Vagina (tissue), 2 donors: ENCODE measurements around the gene GALNTL6. TPM values are rescaled to one million over a fixed set of nuclear protein-coding genes. Genes with fewer than 3 reads are reported as not detected.

ENCODE experiments used
- DNase-seq, 2 donors: peaks; one replicate each; pipeline ENCODE4 v3.0.0-alpha.2; 2017; ENCODE audit errors: extremely low spot score in 2 of 2
- H3K27ac ChIP-seq: fragments of 200-600 bp; sonication (generic); one replicate; pipeline ENCODE4 v1.5.1; 2019
- H3K27me3 ChIP-seq: fragments of 200-600 bp; sonication (generic); one replicate; pipeline ENCODE4 v1.5.1; 2019
- H3K36me3 ChIP-seq, 2 donors: fragments of 200-600 bp; sonication (generic); one replicate each; pipeline ENCODE4 v1.5.1; 2017 to 2019
- H3K4me1 ChIP-seq: fragments of 200-600 bp; sonication (generic); one replicate; pipeline ENCODE4 v1.5.1; 2019
- H3K4me3 ChIP-seq, 2 donors: fragments of 200-600 bp; sonication (generic); 1 replicate in 1 of 2; 2 replicates in 1 of 2; pipeline ENCODE4 v1.5.1; 2016 to 2019
- H3K9me3 ChIP-seq: fragments of 200-600 bp; sonication (generic); one replicate; pipeline ENCODE4 v1.5.1; 2019
- POLR2A ChIP-seq, 2 donors: fragments of 450-650 bp; IDR thresholded peaks; one replicate each; pipeline ENCODE4 v1.6.1; 2017; ENCODE audit warnings: antibody characterized with exemption in 2 of 2, mild to moderate bottlenecking in 2 of 2, moderate library complexity in 2 of 2
- POLR2AphosphoS5 ChIP-seq, 2 donors: sonication (generic); formaldehyde crosslinking; IDR thresholded peaks; one replicate each; pipeline ENCODE4 v1.9.0; 2017; ENCODE audit warnings: antibody characterized with exemption in 2 of 2, mild to moderate bottlenecking in 2 of 2, low read depth in 1 of 2; ENCODE audit not compliant: insufficient read depth in 1 of 2
- intact Hi-C: fragments of 100-400 bp; cut with DNase I; formaldehyde crosslinking; loops from one replicate; pipeline ENCODE4 v1.15.1; 2023
- total RNA-seq: library from RNA; depleted of rRNA; stranded (reverse); fragments of >200 nt; gene quantifications from one replicate; pipeline ENCODE4 v1.2.3, GENCODE V29; 2016
- TF ChIP-seq, protein P1 (sequence below), 3 experiments: fragments of 450-650 bp in 2 of 3; fragments of 200-600 bp in 1 of 3; sonication (generic) in 1 of 3; IDR thresholded peaks; one replicate each; pipeline ENCODE4 v1.5.1; 2017 to 2019; ENCODE audit warnings: antibody characterized with exemption in 3 of 3, mild to moderate bottlenecking in 2 of 3, moderate library complexity in 2 of 3

The GALNTL6 gene
- total RNA-seq, 1 donor from 2014 or later, result 0.74 TPM

GRCh38 chr4:172007889-172008288 lies 194.7 kb downstream of the GALNTL6 start:
- no peak for DNase-seq
- H3K36me3 ChIP-seq, result no peaks in the 10 kb centered on the region
- no peak overlapping the region for H3K4me3 ChIP-seq
- TF ChIP-seq, protein P1, sequence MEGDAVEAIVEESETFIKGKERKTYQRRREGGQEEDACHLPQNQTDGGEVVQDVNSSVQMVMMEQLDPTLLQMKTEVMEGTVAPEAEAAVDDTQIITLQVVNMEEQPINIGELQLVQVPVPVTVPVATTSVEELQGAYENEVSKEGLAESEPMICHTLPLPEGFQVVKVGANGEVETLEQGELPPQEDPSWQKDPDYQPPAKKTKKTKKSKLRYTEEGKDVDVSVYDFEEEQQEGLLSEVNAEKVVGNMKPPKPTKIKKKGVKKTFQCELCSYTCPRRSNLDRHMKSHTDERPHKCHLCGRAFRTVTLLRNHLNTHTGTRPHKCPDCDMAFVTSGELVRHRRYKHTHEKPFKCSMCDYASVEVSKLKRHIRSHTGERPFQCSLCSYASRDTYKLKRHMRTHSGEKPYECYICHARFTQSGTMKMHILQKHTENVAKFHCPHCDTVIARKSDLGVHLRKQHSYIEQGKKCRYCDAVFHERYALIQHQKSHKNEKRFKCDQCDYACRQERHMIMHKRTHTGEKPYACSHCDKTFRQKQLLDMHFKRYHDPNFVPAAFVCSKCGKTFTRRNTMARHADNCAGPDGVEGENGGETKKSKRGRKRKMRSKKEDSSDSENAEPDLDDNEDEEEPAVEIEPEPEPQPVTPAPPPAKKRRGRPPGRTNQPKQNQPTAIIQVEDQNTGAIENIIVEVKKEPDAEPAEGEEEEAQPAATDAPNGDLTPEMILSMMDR (IDR thresholded peaks at IDR 0.05), result no peak
- intact Hi-C loops, result no loop called here
- H3K27ac ChIP-seq, result no peak overlapping the region
- H3K9me3 ChIP-seq, result no peaks in the 10 kb centered on the region
- no peaks in the 10 kb centered on the region for H3K4me1 ChIP-seq
- H3K27me3 ChIP-seq, result no peaks in the 10 kb centered on the region

GRCh38 chr4:172009446-172010230 lies 196.4 kb downstream of the GALNTL6 start:
- no peaks in the 10 kb centered on the region for H3K4me1 ChIP-seq
- intact Hi-C loops, result no loop called here

GRCh38 chr4:172011196-172011595 lies 198.0 kb downstream of the GALNTL6 start:
- Histone ChIP-seq H3K27me3 (no peaks in the 10 kb centered on the region), H3K9me3 (no peaks in the 10 kb centered on the region), H3K27ac (no peak overlapping the region), H3K4me1 (no peaks in the 10 kb centered on the region), H3K4me3 (no peak overlapping the region), H3K36me3 (no peaks in the 10 kb centered on the region)
- intact Hi-C loops, result no loop called here
- DNase-seq, result no peak
- TF ChIP-seq POLR2AphosphoS5 (IDR thresholded peaks at IDR 0.05; ENCODE audit: insufficient read depth in 1 of 2, low read depth in 1 of 2) (no peak), POLR2A (IDR thresholded peaks at IDR 0.05) (no peak)
- TF ChIP-seq, protein P1 (IDR thresholded peaks at IDR 0.05), result no peak

More at GRCh38 chr4:172009446-172010230, 196.4 kb downstream of the GALNTL6 start:
- Histone ChIP-seq H3K36me3 (no peaks in the 10 kb centered on the region), H3K27ac (no peak overlapping the region), H3K9me3 (no peaks in the 10 kb centered on the region), H3K27me3 (no peaks in the 10 kb centered on the region), H3K4me3 (no peak overlapping the region)
- DNase-seq, result no peak
- no peak for TF ChIP-seq POLR2A (IDR thresholded peaks at IDR 0.05)
- no peak for TF ChIP-seq POLR2AphosphoS5 (IDR thresholded peaks at IDR 0.05; ENCODE audit: insufficient read depth in 1 of 2, low read depth in 1 of 2)
- TF ChIP-seq, protein P1 (IDR thresholded peaks at IDR 0.05), result no peak

DNA sequence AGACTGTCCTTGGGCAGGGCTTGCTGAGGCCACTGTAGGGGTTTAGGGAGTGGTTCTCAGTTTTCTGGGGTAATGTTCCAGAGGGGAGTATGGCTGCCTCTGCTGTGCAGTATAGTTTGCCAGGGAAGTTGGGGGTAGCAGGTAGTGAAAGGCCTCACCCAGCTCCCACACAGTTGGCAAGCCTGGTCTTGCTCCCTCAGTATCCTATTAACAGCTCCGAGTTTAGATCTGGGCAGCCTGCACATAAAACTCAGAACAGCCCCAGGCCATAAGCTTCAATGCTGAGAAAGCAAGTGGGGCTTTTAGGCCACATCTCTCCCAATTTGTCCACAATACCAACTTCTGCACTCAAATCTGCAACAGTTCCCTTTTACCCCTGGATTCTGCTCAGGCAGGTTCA lies 205.2 kb downstream of the GALNTL6 start:
- TF ChIP-seq, protein P1 (IDR thresholded peaks at IDR 0.05), result no peak
- no peak for TF ChIP-seq POLR2AphosphoS5 (IDR thresholded peaks at IDR 0.05; ENCODE audit: insufficient read depth in 1 of 2, low read depth in 1 of 2)
- no peak for TF ChIP-seq POLR2A (IDR thresholded peaks at IDR 0.05)
- Histone ChIP-seq H3K9me3 (no peaks in the 10 kb centered on the region), H3K4me1 (no peaks in the 10 kb centered on the region), H3K4me3 (no peak overlapping the region), H3K36me3 (no peaks in the 10 kb centered on the region), H3K27me3 (no peaks in the 10 kb centered on the region), H3K27ac (no peak overlapping the region)
- no peak for DNase-seq
- intact Hi-C loops, result no loop called here

DNA sequence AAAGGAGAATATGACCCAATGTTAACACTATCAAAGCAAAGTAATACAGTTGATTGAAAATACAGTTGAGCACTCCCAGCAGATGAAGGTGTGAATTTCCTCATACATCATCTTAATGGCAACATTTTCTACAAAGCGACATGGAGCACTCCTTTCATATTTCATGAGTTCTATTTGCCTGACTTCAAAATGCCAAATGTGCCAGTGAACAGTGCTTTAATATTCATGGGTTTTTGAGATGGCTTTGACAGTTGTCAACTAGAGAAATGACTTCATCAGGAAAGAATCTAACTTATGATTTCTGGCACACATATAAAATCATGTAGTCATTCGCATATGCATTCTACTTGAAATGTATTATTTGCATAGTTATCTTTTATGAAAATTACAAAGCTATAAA lies 222.4 kb downstream of the GALNTL6 start:
- H3K4me3 ChIP-seq, result no peak overlapping the region
- no peaks in the 10 kb centered on the region for H3K36me3 ChIP-seq
- DNase-seq, result no peak
- TF ChIP-seq POLR2AphosphoS5 (IDR thresholded peaks at IDR 0.05; ENCODE audit: insufficient read depth in 1 of 2, low read depth in 1 of 2), result no peak
- TF ChIP-seq, protein P1 (IDR thresholded peaks at IDR 0.05), result no peak
- TF ChIP-seq POLR2A (IDR thresholded peaks at IDR 0.05), result no peak
- H3K4me1 ChIP-seq, result no peaks in the 10 kb centered on the region
- no peak overlapping the region for H3K27ac ChIP-seq
- H3K9me3 ChIP-seq, result no peaks in the 10 kb centered on the region
- intact Hi-C loops, result no loop called here
- no peaks in the 10 kb centered on the region for H3K27me3 ChIP-seq
